H1 (cell line): Measurements from ENCODE around the gene SLC22A23. TPM values are rescaled to one million over a fixed set of nuclear protein-coding genes. Genes with fewer than 3 reads are reported as not detected.

Experiments used
- CTCF ChIA-PET: fragments of 300-600 bp; sonication (Branson Sonifier 250); formaldehyde crosslinking; loops from one replicate; lab custom pipeline; 2021; ENCODE audit not compliant: partially characterized antibody; lab: Charles Lee
- POLR2A ChIA-PET: fragments of 300-600 bp; sonication (Branson Sonifier 250); formaldehyde crosslinking; loops from one replicate; lab custom pipeline; 2021; ENCODE audit warnings: inconsistent platforms; ENCODE audit not compliant: partially characterized antibody; lab: Charles Lee
- DNase-seq, 2 experiments: peaks; one replicate each; pipeline versions ENCODE4 v3.0.0 to v3.0.0-alpha.2; 2010 to 2022; ENCODE audit warnings: low spot score in 2 of 2, low read depth in 1 of 2, mixed read lengths in 1 of 2
- FAIRE-seq: peaks from 2 replicates; lab custom pipeline; 2011; peaks lifted over from hg19 to GRCh38; lab: Jason Lieb, UNC
- H2AFZ ChIP-seq: 2 replicates; pipeline ENCODE4 v1.8.1; 2012; ENCODE audit warnings: low read length, inconsistent platforms
- H2AK5ac ChIP-seq: 2 replicates; pipeline ENCODE4 v1.6.1; 2013; ENCODE audit warnings: low read depth, low read length
- H2BK120ac ChIP-seq: replicated peaks from 2 replicates; pipeline ENCODE3; 2013; ENCODE audit warnings: low read depth, low read length, inconsistent platforms
- H2BK12ac ChIP-seq: 2 replicates; pipeline ENCODE4 v1.6.1; 2013; ENCODE audit warnings: low read depth, low read length
- H2BK15ac ChIP-seq: 2 replicates; pipeline ENCODE4 v1.6.1; 2013; ENCODE audit warnings: low read length
- H2BK20ac ChIP-seq: 2 replicates; pipeline ENCODE4 v1.6.1; 2013; ENCODE audit warnings: low read length
- H2BK5ac ChIP-seq: 2 replicates; pipeline ENCODE4 v1.6.1; 2013; ENCODE audit warnings: low read depth, low read length
- H3K14ac ChIP-seq: 2 replicates; pipeline ENCODE4 v1.6.1; 2013; ENCODE audit warnings: inconsistent platforms; ENCODE audit not compliant: insufficient read length
- H3K18ac ChIP-seq: 2 replicates; pipeline ENCODE4 v1.6.1; 2013; ENCODE audit warnings: low read length; ENCODE audit errors: extremely low read depth
- H3K23ac ChIP-seq: 2 replicates; pipeline ENCODE4 v1.6.1; 2013; ENCODE audit warnings: inconsistent platforms; ENCODE audit not compliant: insufficient read length
- H3K23me2 ChIP-seq: 2 replicates; pipeline ENCODE4 v1.6.1; 2013; ENCODE audit warnings: low read depth, low read length
- H3K27ac ChIP-seq: 2 replicates; pipeline ENCODE4 v1.6.1; 2011; ENCODE audit warnings: low read depth, low read length, inconsistent platforms
- H3K27me3 ChIP-seq, 4 experiments: replicated peaks in 1 of 4; 1 replicate in 1 of 4; 2 replicates in 3 of 4; pipeline versions ENCODE4 v1.6.1 to v1.8.1; 2011 to 2013; ENCODE audit warnings: low read length in 3 of 4, mild to moderate bottlenecking in 3 of 4, inconsistent platforms in 2 of 4, mixed read lengths in 2 of 4, moderate library complexity in 1 of 4; ENCODE audit not compliant: control insufficient read depth in 3 of 4, insufficient read depth in 3 of 4; ENCODE audit errors: extremely low read depth in 1 of 4
- H3K36me3 ChIP-seq, 4 experiments: 2 replicates each; pipeline versions ENCODE4 v1.6.1 to v1.8.1; 2011 to 2013; ENCODE audit warnings: mild to moderate bottlenecking in 4 of 4, low read length in 3 of 4, moderate library complexity in 2 of 4, control low read depth in 1 of 4, inconsistent platforms in 1 of 4; ENCODE audit not compliant: insufficient read depth in 4 of 4, control insufficient read depth in 2 of 4
- H3K4ac ChIP-seq: replicated peaks from 2 replicates; pipeline ENCODE3; 2013; ENCODE audit warnings: low read length, low read depth, mixed read lengths, inconsistent platforms; ENCODE audit not compliant: insufficient read length
- H3K4me1 ChIP-seq, 4 experiments: replicated peaks in 1 of 4; 1 replicate in 1 of 4; 2 replicates in 3 of 4; pipeline versions ENCODE4 v1.6.1 to v1.8.1; 2011 to 2013; ENCODE audit warnings: low read length in 3 of 4, inconsistent platforms in 2 of 4, mixed read lengths in 1 of 4; ENCODE audit not compliant: insufficient read depth in 4 of 4, control insufficient read depth in 3 of 4
- H3K4me2 ChIP-seq, 2 experiments: 2 replicates each; pipeline versions ENCODE4 v1.6.1 to v1.8.1; 2011 to 2013; ENCODE audit warnings: low read depth in 2 of 2, low read length in 2 of 2, control low read depth in 1 of 2, inconsistent platforms in 1 of 2, mild to moderate bottlenecking in 1 of 2; ENCODE audit not compliant: insufficient read depth in 1 of 2
- H3K4me3 ChIP-seq, 4 experiments: fragments of 200-600, 300-600 bp in 1 of 4; sonication (generic), shearing (Covaris generic), sonication (Bioruptor Twin) in 1 of 4; 2 replicates each; pipeline versions ENCODE4 v1.5.1 to v1.8.1; 2011 to 2016; ENCODE audit warnings: low read length in 4 of 4, low read depth in 3 of 4, control low read depth in 2 of 4, inconsistent platforms in 2 of 4, mild to moderate bottlenecking in 2 of 4, mixed read lengths in 1 of 4, moderate library complexity in 1 of 4; ENCODE audit not compliant: insufficient read depth in 2 of 4; ENCODE audit errors: extremely low read depth in 1 of 4
- H3K56ac ChIP-seq: replicated peaks from 2 replicates; pipeline ENCODE3; 2013; ENCODE audit warnings: low read depth, mild to moderate bottlenecking, mixed read lengths, low read length, inconsistent platforms; ENCODE audit not compliant: insufficient read length
- H3K79me1 ChIP-seq: 2 replicates; pipeline ENCODE4 v1.6.1; 2013; ENCODE audit warnings: low read depth, low read length, control low read depth
- H3K79me2 ChIP-seq, 2 experiments: 2 replicates each; pipeline versions ENCODE4 v1.6.1 to v1.8.1; 2012 to 2013; ENCODE audit warnings: low read length in 2 of 2, mild to moderate bottlenecking in 2 of 2, inconsistent platforms in 1 of 2; ENCODE audit not compliant: insufficient read depth in 2 of 2, control insufficient read depth in 1 of 2
- H3K9ac ChIP-seq, 4 experiments: replicated peaks in 1 of 4; 1 replicate in 1 of 4; 2 replicates in 3 of 4; pipeline versions ENCODE4 v1.6.1 to v1.8.1; 2011 to 2013; ENCODE audit warnings: low read depth in 3 of 4, low read length in 3 of 4, control low read depth in 2 of 4, mild to moderate bottlenecking in 2 of 4, moderate library complexity in 2 of 4, inconsistent platforms in 1 of 4; ENCODE audit errors: extremely low read depth in 1 of 4
- H3K9me3 ChIP-seq, 2 experiments: 2 replicates each; pipeline versions ENCODE4 v1.6.1 to v1.8.1; 2012 to 2013; ENCODE audit warnings: mild to moderate bottlenecking in 2 of 2, moderate library complexity in 2 of 2, control low read depth in 1 of 2, inconsistent platforms in 1 of 2, low read depth in 1 of 2, low read length in 1 of 2, mixed read lengths in 1 of 2; ENCODE audit not compliant: insufficient read depth in 2 of 2
- H4K20me1 ChIP-seq, 2 experiments: replicated peaks in 1 of 2; 2 replicates each; pipeline versions ENCODE3 to v1.8.1; 2011 to 2013; ENCODE audit warnings: inconsistent platforms in 2 of 2, low read length in 2 of 2, mild to moderate bottlenecking in 1 of 2; ENCODE audit not compliant: insufficient read depth in 2 of 2, control insufficient read depth in 1 of 2
- H4K5ac ChIP-seq: 2 replicates; pipeline ENCODE4 v1.6.1; 2013; ENCODE audit warnings: low read length, low read depth, mixed read lengths, inconsistent platforms; ENCODE audit not compliant: insufficient read length
- H4K8ac ChIP-seq: 2 replicates; pipeline ENCODE4 v1.8.0; 2013; ENCODE audit warnings: mild to moderate bottlenecking, moderate library complexity, low read length, inconsistent platforms; ENCODE audit not compliant: insufficient read depth; ENCODE audit errors: extremely low read depth
- H4K91ac ChIP-seq: replicated peaks from 2 replicates; pipeline ENCODE3; 2013; ENCODE audit warnings: low read length, mixed read lengths, inconsistent platforms; ENCODE audit not compliant: insufficient read length
- SRF ChIP-seq: IDR thresholded peaks from 2 replicates; pipeline ENCODE4 v1.6.1; 2011; ENCODE audit warnings: mild to moderate bottlenecking, low read depth, low read length, moderate library complexity
- TBP ChIP-seq: IDR thresholded peaks from 2 replicates; pipeline ENCODE4 v1.6.1; 2011; ENCODE audit warnings: low read depth, low read length, improper control_type of control experiment
- WGBS, 2 experiments: shearing (Covaris generic) in 1 of 2; methylation state at CpG; one replicate each; pipeline versions ENCODE4 v1.1.6 to v1.1.7; 2013 to 2015; ENCODE audit warnings: low lambda C conversion rate in 2 of 2, mixed read lengths in 2 of 2, inconsistent platforms in 1 of 2, low coverage in 1 of 2, missing lambda C conversion rate in 1 of 2; ENCODE audit not compliant: insufficient replicate concordance in 2 of 2, insufficient coverage in 1 of 2, insufficient read length in 1 of 2; ENCODE audit errors: extremely low coverage in 1 of 2, missing lambda C conversion rate in 1 of 2; 5-methylcytosine and 5-hydroxymethylcytosine counted together
- polyA plus RNA-seq, 7 experiments: library from polyadenylated mRNA; depleted of rRNA in 3 of 7; stranded (reverse) in 5 of 7; unstranded in 2 of 7; fragments of >200 nt in 5 of 7; fragments of 200-250 nt in 2 of 7; gene quantifications; 1 replicate in 5 of 7; 2 replicates in 1 of 7; 4 replicates in 1 of 7; pipeline versions ENCODE4 v1.2.1 to v1.2.3, GENCODE V29; 2011 to 2013; ENCODE audit warnings: missing spikeins in 2 of 7, mixed read lengths in 2 of 7
- total RNA-seq: library from RNA; stranded (reverse); fragmentation: NEBNext Ultra II Directional; extraction: Animal tissue kit (Norgen Biotek cat#: 25700); gene quantifications from 2 replicates; pipeline ENCODE4 v1.2.1, GENCODE V29; 2021

Gene SLC22A23
- total and polyA plus RNA-seq, 2 of the 8 experiments (the other 6 are each of a cell fraction or from before 2014, with no cell fraction given), result 9.9 to 38.4 TPM

GRCh38 chr6:3278691-3279090 is 178.2 kb downstream of the SLC22A23 start:
- Histone ChIP-seq H3K56ac (no peak overlapping the region), H3K4me2 (no peak overlapping the region), H4K20me1 (peaks cover 4 to 12% of the 10 kb centered on the region in 2 experiments), H3K23me2 (no peaks in the 10 kb centered on the region), H3K9me3 (no peaks in the 10 kb centered on the region), H3K4me3 (no peak overlapping the region), H2AFZ (no peak overlapping the region), H4K8ac (no peak overlapping the region), H2BK12ac (no peak overlapping the region), H3K27ac (no peak overlapping the region), H3K14ac (no peak overlapping the region), H3K4ac (no peak overlapping the region), H3K79me2 (no peaks in the 10 kb centered on the region), H3K23ac (no peak overlapping the region), H3K18ac (no peak overlapping the region), H3K4me1 (peaks cover 11 to 15% (median 15%) of the 10 kb centered on the region in 4 experiments), H3K27me3 (no peaks in the 10 kb centered on the region), H4K91ac (no peak overlapping the region), H2BK120ac (no peak overlapping the region)
- DNase-seq, result no peak
- CTCF ChIA-PET, result interaction anchor here (1.7 to 4.7 kb wide), 5 partner anchors 45 to 453 kb away, joined by 3 to 58 read pairs (median 8); no protein-coding TSS in a partner anchor
- WGBS, 2 experiments, result 89% methylated on average over 4 of the region's 4 CpGs; no CpG with 5 or more reads in 1 of the 2 experiments
- POLR2A ChIA-PET, result no interaction called here
- no peak for TF ChIP-seq SRF
- TF ChIP-seq TBP, result no peak
- TF ChIP-seq, all 59 proteins: peak for 0
- no peak for FAIRE-seq
- H3K36me3 ChIP-seq, result peaks cover 0 to 2% (median under 1%) of the 10 kb centered on the region in 4 experiments; a peak in 1 of 8 replicates
- H3K79me1 ChIP-seq, result no peaks in the 10 kb centered on the region
- H2BK15ac ChIP-seq, result no peak overlapping the region
- no peak overlapping the region for H2AK5ac ChIP-seq
- H3K9ac ChIP-seq, result no peak overlapping the region
- H2BK5ac ChIP-seq, result no peak overlapping the region
- no peak overlapping the region for H4K5ac ChIP-seq
- no peak overlapping the region for H2BK20ac ChIP-seq
